Hypothalamus (tissue), 51 donors: ENCODE measurements around the gene ZRANB1.

Experiments used
- DNase-seq, 51 donors: peaks; one replicate each; lab custom pipeline; 2025; lab: John Stamatoyannopoulos, UW

The ZRANB1 gene

GRCh38 chr10:125016123-125016522 is 74.2 kb downstream of the ZRANB1 start:
- peak in 38 of 51 donors; percentile 28 to 84 (median 57) for DNase-seq

- DNase-seq: peak in 34 of 51 donors; percentile 26 to 78 (median 57)
Measured at GRCh38 chr10:125016611-125017202, 74.8 kb downstream of the ZRANB1 start.

DNA sequence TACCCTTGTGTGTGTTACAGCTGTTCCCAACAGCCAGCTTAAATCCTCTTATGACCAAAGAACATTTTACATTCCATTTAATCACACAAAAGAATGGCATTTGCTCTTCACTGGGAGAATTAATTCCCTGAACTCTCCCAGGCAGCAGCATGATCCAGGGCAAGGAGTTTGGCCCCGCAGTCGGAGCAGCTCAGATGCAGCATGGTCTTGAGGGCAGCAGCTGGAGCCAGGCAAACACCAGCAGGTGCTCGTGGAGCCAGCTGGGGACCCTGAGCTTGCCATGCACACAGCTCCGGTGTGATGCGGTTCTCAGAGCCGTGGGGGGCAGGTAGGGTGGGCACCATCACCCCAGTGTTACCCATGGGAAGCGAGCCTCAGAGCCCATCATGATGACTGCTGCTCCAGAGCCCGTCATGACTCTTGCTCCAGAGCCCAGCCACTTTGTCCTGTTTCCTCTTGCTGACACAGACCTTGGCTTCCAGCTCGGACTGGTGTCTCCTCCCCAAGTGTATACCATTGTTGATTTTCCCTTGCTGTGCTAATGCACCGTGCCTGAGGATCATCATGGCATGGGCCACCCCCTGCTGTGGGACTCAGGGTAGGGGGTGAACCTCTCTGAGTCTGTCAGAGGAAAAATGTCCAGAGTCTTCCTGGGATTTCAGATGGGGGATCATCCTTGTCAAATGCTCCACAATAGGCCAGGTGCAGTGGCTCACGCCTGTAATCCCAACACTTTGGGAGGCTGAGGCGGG is 75.8 kb downstream of the ZRANB1 start:
- DNase-seq: no peak

- DNase-seq: no peak
Measured at GRCh38 chr10:125018576-125019143, 76.7 kb downstream of the ZRANB1 start.

- DNase-seq: no peak
Measured at GRCh38 chr10:125020386-125020785, 78.5 kb downstream of the ZRANB1 start.

DNA sequence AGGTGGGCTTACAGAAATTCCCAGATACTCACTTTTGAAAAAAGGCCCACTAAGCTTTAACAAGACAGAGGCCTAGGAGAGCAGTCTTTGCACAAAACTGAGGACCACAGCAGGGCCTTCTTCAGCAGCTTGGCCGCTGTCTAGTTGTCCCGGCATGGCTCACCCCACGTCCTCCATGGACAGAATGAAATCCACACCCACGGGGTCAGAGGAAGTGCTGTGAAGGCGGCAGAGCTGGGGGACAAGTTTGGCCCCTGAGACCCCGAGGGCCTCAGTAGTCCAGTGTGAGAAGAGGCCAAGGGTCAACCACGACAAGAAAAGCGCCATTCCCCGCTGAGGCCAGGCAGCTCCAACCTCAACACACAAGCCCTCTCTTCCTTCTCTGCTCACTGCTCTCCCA is 78.9 kb downstream of the ZRANB1 start:
- DNase-seq: no peak

DNA sequence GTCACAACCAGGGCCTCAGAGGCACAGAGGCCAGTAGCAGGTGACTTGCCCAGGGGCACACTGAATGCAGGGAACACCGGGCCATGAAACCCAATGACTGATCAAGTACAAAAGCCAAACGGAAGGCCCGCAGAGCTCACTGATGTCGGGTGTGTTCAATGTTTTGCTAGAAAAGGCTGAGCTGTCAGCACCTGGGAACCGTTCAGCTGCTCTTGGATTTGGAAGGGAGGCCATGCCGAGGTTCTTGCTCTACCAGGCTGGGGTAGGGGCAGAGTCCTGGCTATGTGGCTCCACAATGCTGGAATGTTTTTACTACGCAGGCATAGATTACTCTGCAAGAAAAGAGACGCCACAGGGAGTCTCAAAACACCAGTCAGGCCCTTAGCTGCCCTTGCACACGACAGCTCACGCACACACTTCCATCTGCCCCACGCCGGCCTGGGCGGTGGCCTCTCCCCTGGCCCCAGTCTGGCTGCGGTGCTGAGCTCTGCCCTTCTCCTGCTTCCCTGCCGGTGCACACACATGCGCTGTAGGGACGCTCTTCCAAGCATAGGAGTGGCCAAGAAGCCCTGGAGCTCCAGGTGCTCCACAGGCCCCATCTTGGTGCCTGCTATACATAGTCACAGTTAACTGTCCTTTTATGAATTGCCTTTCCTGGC is 79.9 kb downstream of the ZRANB1 start:
- DNase-seq: no peak

GRCh38 chr10:125022671-125023070 is 80.7 kb downstream of the ZRANB1 start:
- no peak for DNase-seq

- DNase-seq: peak in 14 of 51 donors; percentile 16 to 60 (median 44)
Measured at GRCh38 chr10:125023255-125023654, 81.3 kb downstream of the ZRANB1 start.

- peak in 26 of 51 donors; percentile 18 to 69 (median 36) for DNase-seq
Measured at GRCh38 chr10:125023862-125024496, 82.1 kb downstream of the ZRANB1 start.

GRCh38 chr10:125024497-125025234 is 82.7 kb downstream of the ZRANB1 start:
- DNase-seq: peak in 2 of 51 donors; percentile 17 to 67

GRCh38 chr10:125025341-125025740 is 83.4 kb downstream of the ZRANB1 start:
- DNase-seq: no peak

DNA sequence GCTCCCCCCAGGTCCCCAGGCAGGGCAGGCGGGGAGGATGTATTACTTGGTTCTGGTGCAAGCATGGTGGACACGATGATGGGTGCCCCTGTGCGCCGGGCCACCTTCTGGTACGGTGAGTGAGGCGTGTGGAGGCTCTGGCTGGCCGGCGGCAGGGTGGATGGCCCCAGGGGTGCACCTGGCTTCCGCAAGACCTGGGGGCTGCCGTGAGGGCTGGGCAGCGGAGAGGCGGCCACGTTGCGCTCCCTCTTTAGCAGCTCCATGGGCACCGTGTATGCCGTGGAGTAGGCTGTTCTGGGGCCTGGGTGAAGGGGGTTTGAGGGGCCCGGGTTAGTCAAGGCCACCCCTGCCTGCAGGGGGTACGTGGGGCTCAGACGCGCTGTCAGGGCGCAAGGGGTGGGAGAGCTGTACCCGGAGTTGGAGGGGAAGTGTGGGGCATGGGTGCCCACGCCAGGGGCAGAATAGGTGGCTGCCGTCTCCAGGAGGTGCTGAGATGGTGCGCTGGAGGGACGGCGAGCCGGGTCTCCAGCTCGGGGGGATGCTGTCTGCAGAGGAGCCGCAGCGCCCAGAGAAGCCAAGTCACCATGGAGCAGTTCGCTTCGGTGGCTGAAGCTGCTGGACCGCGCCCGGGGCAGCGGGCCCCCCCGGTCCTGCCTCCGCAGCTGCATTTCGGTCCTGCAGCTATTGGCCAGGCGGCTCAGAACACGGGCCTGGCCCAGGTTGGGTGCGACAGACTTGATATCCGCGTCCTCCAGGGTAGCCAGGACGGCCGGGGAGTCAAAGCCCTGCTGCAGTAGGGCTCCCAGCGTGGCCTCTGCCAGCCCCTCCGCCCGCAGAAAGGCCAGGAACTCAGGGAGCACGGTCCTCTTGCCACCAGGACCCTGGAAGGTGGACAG is 84.4 kb downstream of the ZRANB1 start:
- no peak for DNase-seq

- no peak for DNase-seq
Measured at GRCh38 chr10:125026974-125027735, 85.2 kb downstream of the ZRANB1 start.

- DNase-seq: peak in 5 of 51 donors; percentile 19 to 53 (median 30)
Measured at GRCh38 chr10:125027871-125028869, 86.2 kb downstream of the ZRANB1 start.

DNA sequence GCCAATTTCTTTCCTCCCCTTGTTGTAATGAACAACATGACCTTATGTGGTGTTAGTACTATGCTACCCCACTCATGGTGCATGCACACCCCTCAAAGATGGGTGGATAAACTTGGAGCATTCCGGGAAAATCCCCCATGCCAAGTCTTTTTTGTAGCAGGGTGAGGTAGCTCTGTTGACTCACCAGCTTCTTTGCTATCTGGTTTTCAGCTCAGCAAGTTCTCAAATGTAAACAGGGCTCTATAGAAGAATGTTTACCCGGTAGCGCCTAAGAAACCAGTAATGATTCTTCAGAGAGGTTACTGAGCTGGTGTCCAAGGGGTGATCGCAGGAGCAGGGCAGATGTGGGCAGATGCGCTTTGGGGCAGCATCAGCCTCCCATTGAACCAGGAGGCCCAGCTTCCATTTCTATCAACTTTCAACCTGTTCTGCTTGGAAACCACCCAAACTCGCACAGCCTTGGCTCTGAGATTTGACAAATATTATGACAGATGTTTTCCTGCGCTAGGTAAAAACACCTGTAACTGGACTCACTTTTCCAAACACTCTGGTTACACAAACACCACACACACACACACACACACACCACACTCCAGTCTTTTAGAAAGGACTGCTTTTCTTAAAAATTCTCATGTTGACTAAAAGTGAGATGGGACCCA is 87.8 kb downstream of the ZRANB1 start:
- DNase-seq: no peak
